ENCODE measurements around the gene YTHDF1.

Gene YTHDF1

GRCh38 chr20:63181226-63181625, 34.7 kb downstream of the YTHDF1 start:
- FAIRE-seq (no peak), DNase-seq (ENCODE audit: insufficient read length, low spot score) (no peak)
- TF ChIP-seq CTCF (IDR thresholded peaks at IDR 0.05; ENCODE audit: insufficient read depth, missing control alignments): no peak

- DNase-seq (ENCODE audit: insufficient read length, low spot score) (no peak), FAIRE-seq (no peak)
- no peak for TF ChIP-seq CTCF (IDR thresholded peaks at IDR 0.05; ENCODE audit: insufficient read depth, missing control alignments)
Observed at GRCh38 chr20:63180569-63181185, 35.3 kb downstream of the YTHDF1 start.

GRCh38 chr20:63179687-63180568, 36.0 kb downstream of the YTHDF1 start:
- TF ChIP-seq CTCF (IDR thresholded peaks at IDR 0.05; ENCODE audit: insufficient read depth, missing control alignments): no peak
- no peak for FAIRE-seq
- DNase-seq (ENCODE audit: insufficient read length, low spot score): no peak

GRCh38 chr20:63178889-63179686, 36.8 kb downstream of the YTHDF1 start:
- TF ChIP-seq CTCF (IDR thresholded peaks at IDR 0.05; ENCODE audit: insufficient read depth, missing control alignments): peak; percentile 50
- DNase-seq (ENCODE audit: insufficient read length, low spot score) (peak; percentile 77), FAIRE-seq (no peak)

- DNase-seq (ENCODE audit: insufficient read length, low spot score) (no peak), FAIRE-seq (no peak)
- TF ChIP-seq CTCF (IDR thresholded peaks at IDR 0.05; ENCODE audit: insufficient read depth, missing control alignments): no peak
Observed at GRCh38 chr20:63178446-63178820, 37.5 kb downstream of the YTHDF1 start.

- DNase-seq (ENCODE audit: insufficient read length, low spot score): no peak
- no peak for FAIRE-seq
Observed at GRCh38 chr20:63177785-63178445, 38.0 kb downstream of the YTHDF1 start.

More at GRCh38 chr20:63177785-63178445, 38.0 kb downstream of the YTHDF1 start:
- TF ChIP-seq CTCF (IDR thresholded peaks at IDR 0.05; ENCODE audit: insufficient read depth, missing control alignments): no peak

All from D721Med (cell line).